Chondrocyte (in vitro differentiated cells): ENCODE data around the gene SMAD9. TPM values are rescaled to one million over a fixed set of nuclear protein-coding genes. Genes with fewer than 3 reads are reported as not detected.

Experiments
- DNase-seq: peaks from one replicate; pipeline ENCODE4 v3.0.0; 2021; ENCODE audit warnings: mixed read lengths, low spot score
- H3K27ac Mint-ChIP-seq: one replicate; pipeline ENCODE4 v1.8.0; 2021; ENCODE audit warnings: mild to moderate bottlenecking, moderate library complexity, mixed read lengths; ENCODE audit not compliant: unreplicated experiment
- H3K27me3 Mint-ChIP-seq: 2 replicates; pipeline ENCODE4 v1.8.0; 2021; ENCODE audit warnings: low read depth, mixed read lengths
- H3K36me3 Mint-ChIP-seq: 2 replicates; pipeline ENCODE4 v1.8.0; 2021; ENCODE audit warnings: low read depth, mixed read lengths
- H3K4me1 Mint-ChIP-seq: 2 replicates; pipeline ENCODE4 v1.8.0; 2021; ENCODE audit warnings: low read depth, mild to moderate bottlenecking, mixed read lengths
- H3K4me3 Mint-ChIP-seq: one replicate; pipeline ENCODE4 v1.8.0; 2021; ENCODE audit warnings: mild to moderate bottlenecking, moderate library complexity, mixed read lengths; ENCODE audit not compliant: unreplicated experiment
- H3K9me3 Mint-ChIP-seq: 2 replicates; pipeline ENCODE4 v1.8.0; 2021; ENCODE audit warnings: low read depth, mixed read lengths
- CTCF ChIP-seq: fragments of 200-600 bp; sonication (generic); IDR thresholded peaks from 2 replicates; pipeline ENCODE4 v1.5.0; 2021; ENCODE audit warnings: antibody characterized with exemption, mild to moderate bottlenecking, moderate library complexity
- total RNA-seq: library from RNA; stranded (reverse); gene quantifications from 3 replicates; pipeline ENCODE4 v1.2.1, GENCODE V29; 2021

The SMAD9 gene
- total RNA-seq, 1 donor from 2014 or later: 8.9 TPM

GRCh38 chr13:36858290-36858689 lies 61.7 kb downstream of the SMAD9 start:
- Mint-ChIP-seq H3K27ac (no peak overlapping the region), H3K27me3 (no peaks in the 10 kb centered on the region), H3K4me1 (peaks cover 4% of the 10 kb centered on the region), H3K36me3 (peaks cover 3% of the 10 kb centered on the region), H3K4me3 (no peak overlapping the region), H3K9me3 (no peaks in the 10 kb centered on the region)
- TF ChIP-seq CTCF: peak; percentile 84
- DNase-seq: no peak

DNA sequence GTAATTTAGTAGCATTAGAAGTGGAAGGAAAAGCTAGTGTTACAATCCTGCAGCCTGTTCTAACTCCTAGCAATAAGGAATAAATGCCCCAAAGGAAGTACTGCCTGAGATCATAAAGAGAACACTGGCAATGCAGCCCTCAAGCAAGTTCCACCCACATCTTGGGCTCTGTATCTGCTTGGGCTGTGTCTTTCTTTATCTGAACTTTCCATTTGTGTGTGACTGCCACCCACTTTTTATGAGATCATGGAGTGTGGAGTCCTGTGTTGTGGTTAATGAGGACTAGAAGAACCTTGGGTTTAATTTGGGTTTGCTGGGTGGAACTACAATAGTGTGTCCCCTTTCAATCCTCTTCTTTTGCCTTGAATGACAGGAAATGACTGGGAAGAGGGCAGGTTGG lies 62.8 kb downstream of the SMAD9 start:
- peaks cover 1% of the 10 kb centered on the region for H3K36me3 Mint-ChIP-seq
- TF ChIP-seq CTCF: no peak
- DNase-seq: no peak
- no peaks in the 10 kb centered on the region for H3K27me3 Mint-ChIP-seq
- peaks cover 3% of the 10 kb centered on the region for H3K4me1 Mint-ChIP-seq
- no peaks in the 10 kb centered on the region for H3K9me3 Mint-ChIP-seq
- no peak overlapping the region for H3K4me3 Mint-ChIP-seq
- H3K27ac Mint-ChIP-seq: no peak overlapping the region

- H3K9me3 Mint-ChIP-seq: no peaks in the 10 kb centered on the region
- no peaks in the 10 kb centered on the region for H3K4me1 Mint-ChIP-seq
- peak; percentile 54 for TF ChIP-seq CTCF
- no peaks in the 10 kb centered on the region for H3K27me3 Mint-ChIP-seq
- no peak overlapping the region for H3K4me3 Mint-ChIP-seq
- H3K27ac Mint-ChIP-seq: no peak overlapping the region
- DNase-seq: no peak
- H3K36me3 Mint-ChIP-seq: peaks cover 6% of the 10 kb centered on the region
These were observed 69.1 kb downstream of the SMAD9 start for GRCh38 chr13:36850790-36851438.

- Mint-ChIP-seq H3K27ac (no peak overlapping the region), H3K4me1 (no peaks in the 10 kb centered on the region), H3K27me3 (no peaks in the 10 kb centered on the region)
These were observed 71.6 kb downstream of the SMAD9 start for GRCh38 chr13:36848199-36848982.

GRCh38 chr13:36847606-36848005 lies 72.4 kb downstream of the SMAD9 start:
- DNase-seq: no peak
- no peak overlapping the region for H3K4me3 Mint-ChIP-seq
- H3K9me3 Mint-ChIP-seq: no peaks in the 10 kb centered on the region
- H3K27me3 Mint-ChIP-seq: no peaks in the 10 kb centered on the region
- H3K4me1 Mint-ChIP-seq: no peaks in the 10 kb centered on the region
- no peak for TF ChIP-seq CTCF
- peaks cover 4% of the 10 kb centered on the region for H3K36me3 Mint-ChIP-seq
- no peak overlapping the region for H3K27ac Mint-ChIP-seq

More at GRCh38 chr13:36848199-36848982, 71.6 kb downstream of the SMAD9 start:
- no peak for DNase-seq
- TF ChIP-seq CTCF: peak; percentile 35
- peaks cover 6% of the 10 kb centered on the region for H3K36me3 Mint-ChIP-seq
- no peaks in the 10 kb centered on the region for H3K9me3 Mint-ChIP-seq
- H3K4me3 Mint-ChIP-seq: no peak overlapping the region
